HCT116 (cell line): Measurements from ENCODE around the gene EVC2. TPM values are rescaled to one million over a fixed set of nuclear protein-coding genes. Genes with fewer than 3 reads are reported as not detected.

Source experiments
- ATAC-seq: fragments of 200-7000 bp; cut with Tn5 transposase; 2 replicates; pipeline ENCODE4 v1.9.1; 2020; ENCODE audit warnings: mild to moderate bottlenecking, moderate library complexity
- BruUV-seq: library from RNA; stranded (reverse); fragments of 400-500 nt; replicated peaks from 2 replicates; lab custom pipeline; 2021; lab: Mats Ljungman, UMichigan
- CTCF ChIA-PET: fragments of 300-600 bp; sonication (Branson Sonifier 250); formaldehyde crosslinking; loops from one replicate; lab custom pipeline; 2021; ENCODE audit warnings: antibody characterized with exemption; lab: Charles Lee
- POLR2A ChIA-PET: fragments of 300-600, 350-600 bp; sonication (Branson Sonifier 250); formaldehyde crosslinking; loops from one replicate; lab custom pipeline; 2021; ENCODE audit warnings: antibody characterized with exemption; lab: Charles Lee
- RAD21 ChIA-PET, 2 experiments: fragments of 300-600 bp; sonication (Branson Sonifier 250); formaldehyde crosslinking; loops; one replicate each; lab custom pipeline; 2023; ENCODE audit warnings: low total read pairs in 2 of 2; ENCODE audit not compliant: uncharacterized antibody in 2 of 2, unreplicated experiment in 2 of 2, low non-redundant PET in 1 of 2; lab: Charles Lee
- DNase-seq: peaks from one replicate; pipeline ENCODE4 v3.0.0-alpha.2; 2010; ENCODE audit warnings: low read depth, low spot score
- H2AFZ ChIP-seq: fragments of 200-600 bp; shearing (Covaris generic), sonication (generic); 2 replicates; pipeline ENCODE4 v1.6.1; 2017; ENCODE audit warnings: low read depth, mixed run types, mixed read lengths, antibody characterized with exemption, low read length; ENCODE audit not compliant: poor library complexity, severe bottlenecking
- H3K27ac ChIP-seq: 2 replicates; pipeline ENCODE4 v1.5.1; 2012; ENCODE audit warnings: low read depth, low read length
- H3K27me3 ChIP-seq: fragments of 200-600 bp; sonication (generic); 2 replicates; pipeline ENCODE4 v1.6.1; 2016; ENCODE audit warnings: mixed run types, low read length, mixed read lengths; ENCODE audit not compliant: insufficient read depth
- H3K36me3 ChIP-seq, 2 experiments: fragments of 200-500 bp in 1 of 2; fragments of 200-600 bp in 1 of 2; sonication (Bioruptor generic) in 1 of 2; sonication (generic) in 1 of 2; 2 replicates each; pipeline versions ENCODE4 v1.5.1 to v1.6.1; 2014 to 2016; ENCODE audit warnings: low read length in 2 of 2, inconsistent platforms in 1 of 2, mixed read lengths in 1 of 2, mixed run types in 1 of 2; ENCODE audit not compliant: insufficient read depth in 2 of 2, control insufficient read depth in 1 of 2
- H3K4me1 ChIP-seq, 2 experiments: fragments of 200-600 bp in 1 of 2; sonication (generic) in 1 of 2; 2 replicates each; pipeline versions ENCODE4 v1.5.1 to v1.6.1; 2012 to 2017; ENCODE audit warnings: low read length in 2 of 2, inconsistent platforms in 1 of 2, mild to moderate bottlenecking in 1 of 2, mixed read lengths in 1 of 2, mixed run types in 1 of 2, moderate library complexity in 1 of 2; ENCODE audit not compliant: insufficient read depth in 2 of 2, control insufficient read depth in 1 of 2
- H3K4me2 ChIP-seq: fragments of 200-600 bp; sonication (generic); 2 replicates; pipeline ENCODE4 v1.6.1; 2017; ENCODE audit warnings: mixed run types, low read length, mixed read lengths
- H3K4me3 ChIP-seq, 2 experiments: fragments of 200-600 bp in 1 of 2; sonication (generic) in 1 of 2; replicated peaks in 1 of 2; 2 replicates each; pipeline ENCODE4 v1.5.1; 2011 to 2016; ENCODE audit warnings: low read length in 2 of 2, control low read depth in 1 of 2, low read depth in 1 of 2, mild to moderate bottlenecking in 1 of 2, mixed read lengths in 1 of 2, mixed run types in 1 of 2
- H3K79me2 ChIP-seq: fragments of 200-600 bp; sonication (generic); 2 replicates; pipeline ENCODE4 v1.6.1; 2017; ENCODE audit warnings: mild to moderate bottlenecking, mixed run types, low read length, moderate library complexity, mixed read lengths; ENCODE audit not compliant: insufficient read depth
- H3K9ac ChIP-seq: fragments of 200-600 bp; sonication (generic); 2 replicates; pipeline ENCODE4 v1.6.1; 2016; ENCODE audit warnings: low read length, mixed read lengths
- H3K9me2 ChIP-seq: fragments of 200-600 bp; sonication (generic), shearing (Covaris generic); 2 replicates; pipeline ENCODE4 v1.6.1; 2017; ENCODE audit warnings: mixed run types, mild to moderate bottlenecking, moderate library complexity; ENCODE audit not compliant: insufficient read depth
- H3K9me3 ChIP-seq, 2 experiments: fragments of 200-500 bp in 1 of 2; fragments of 200-600 bp in 1 of 2; sonication (Bioruptor generic) in 1 of 2; sonication (generic) in 1 of 2; 2 replicates each; pipeline ENCODE4 v1.6.1; 2014 to 2017; ENCODE audit warnings: low read length in 2 of 2, mixed read lengths in 2 of 2, inconsistent platforms in 1 of 2, low read depth in 1 of 2, mild to moderate bottlenecking in 1 of 2, mixed run types in 1 of 2, moderate library complexity in 1 of 2; ENCODE audit not compliant: control insufficient read depth in 1 of 2, insufficient read depth in 1 of 2
- H4K20me1 ChIP-seq: fragments of 200-600 bp; sonication (generic), shearing (Covaris generic); 2 replicates; pipeline ENCODE4 v1.6.1; 2017; ENCODE audit warnings: mixed run types, mild to moderate bottlenecking, moderate library complexity; ENCODE audit not compliant: insufficient read depth
- CEBPB ChIP-seq: IDR thresholded peaks from 2 replicates; pipeline ENCODE4 v1.6.1; 2012; ENCODE audit warnings: low read depth
- CTCF ChIP-seq, 3 experiments: fragments of 200-600 bp in 1 of 3; sonication (generic) in 1 of 3; IDR thresholded peaks in 2 of 3; conservative IDR thresholded peaks in 1 of 3; 2 replicates each; pipeline ENCODE4 v1.5.1; 2012 to 2017; ENCODE audit warnings: low read depth in 2 of 3, low read length in 2 of 3, antibody characterized with exemption in 1 of 3, borderline replicate concordance in 1 of 3, control low read depth in 1 of 3, mild to moderate bottlenecking in 1 of 3, mixed read lengths in 1 of 3, mixed run types in 1 of 3, moderate library complexity in 1 of 3; ENCODE audit not compliant: insufficient read depth in 1 of 3
- ELF1 ChIP-seq: IDR thresholded peaks from 2 replicates; pipeline ENCODE4 v1.6.1; 2012; ENCODE audit warnings: low read depth, borderline replicate concordance
- EZH2 ChIP-seq: fragments of 200-600 bp; sonication (generic); IDR thresholded peaks from 2 replicates; pipeline ENCODE4 v1.6.1; 2017; ENCODE audit warnings: antibody characterized with exemption, mixed run types
- POLR2A ChIP-seq: IDR thresholded peaks from 2 replicates; pipeline ENCODE4 v1.7.0; 2011; ENCODE audit warnings: borderline replicate concordance; ENCODE audit not compliant: insufficient read depth, insufficient read length; ENCODE audit errors: extremely low read depth
- POLR2AphosphoS5 ChIP-seq: IDR thresholded peaks from 2 replicates; pipeline ENCODE4 v1.6.1; 2011; ENCODE audit warnings: mild to moderate bottlenecking, low read depth, low read length, moderate library complexity
- RAD21 ChIP-seq: IDR thresholded peaks from 2 replicates; pipeline ENCODE4 v1.6.1; 2012; ENCODE audit warnings: low read depth, mild to moderate bottlenecking
- REST ChIP-seq: IDR thresholded peaks from 2 replicates; pipeline ENCODE4 v1.6.1; 2012; ENCODE audit warnings: low read depth
- TCF7L2 ChIP-seq: IDR thresholded peaks from 2 replicates; pipeline ENCODE4 v1.7.0; 2011; ENCODE audit warnings: borderline replicate concordance, inconsistent platforms; ENCODE audit not compliant: insufficient read depth, insufficient read length; ENCODE audit errors: extremely low read depth
- ZFX ChIP-seq: fragments of 450-650 bp; IDR thresholded peaks from 2 replicates; pipeline ENCODE4 v1.6.1; 2017
- intact Hi-C: fragments of 100-400 bp; cut with micrococcal nuclease; formaldehyde crosslinking; loops from 2 replicates; pipeline ENCODE4 v1.10.0; 2022
- total RNA-seq: library from RNA; stranded (reverse); gene quantifications from one replicate; pipeline ENCODE4 v1.2.1, GENCODE V29; 2021; ENCODE audit not compliant: unreplicated experiment

EVC2 gene
- total RNA-seq, 1 experiment from 2014 or later = not detected

- no peaks in the 10 kb centered on the region for H3K9me3 ChIP-seq
- intact Hi-C loops = no loop called here
- no peaks in the 10 kb centered on the region for H3K79me2 ChIP-seq
- H3K9ac ChIP-seq = no peak overlapping the region
- BruUV-seq = no TSS peak
- RAD21 ChIA-PET = no interaction called here
- H3K9me2 ChIP-seq = no peaks in the 10 kb centered on the region
- TF ChIP-seq CEBPB = no peak
- no peak for TF ChIP-seq REST
- no peak for TF ChIP-seq RAD21
- no peak for TF ChIP-seq TCF7L2
- TF ChIP-seq POLR2AphosphoS5 = no peak
- TF ChIP-seq EZH2 = no peak
- TF ChIP-seq POLR2A = no peak
- no peak for TF ChIP-seq CTCF (IDR thresholded peaks at IDR 0.05 in 2 of 3, conservative IDR thresholded peaks at IDR 0.05 in 1 of 3; ENCODE audit: borderline replicate concordance in 1 of 3, insufficient read depth in 1 of 3, low read depth in 2 of 3, low read length in 2 of 3)
- no peak for TF ChIP-seq ELF1
- TF ChIP-seq ZFX = no peak
- no peak overlapping the region for H3K4me3 ChIP-seq
- ATAC-seq = no peak
- POLR2A ChIA-PET = no interaction called here
- no peaks in the 10 kb centered on the region for H3K36me3 ChIP-seq
- H3K27ac ChIP-seq = no peak overlapping the region
- no peak overlapping the region for H2AFZ ChIP-seq
- H3K27me3 ChIP-seq = peaks cover 52% of the 10 kb centered on the region
- H3K4me1 ChIP-seq = no peaks in the 10 kb centered on the region
- DNase-seq = no peak
- no peaks in the 10 kb centered on the region for H4K20me1 ChIP-seq
- CTCF ChIA-PET = no interaction called here
- H3K4me2 ChIP-seq = no peak overlapping the region
Measured at GRCh38 chr4:5719350-5720055, 11.1 kb upstream of the EVC2 start.
